DND-41 (cell line): ENCODE results near the gene MRRF.

ENCODE experiments used
- ATAC-seq: fragments of 200-7000 bp; cut with Tn5 transposase; 3 replicates; pipeline ENCODE4 v1.9.1; 2021; ENCODE audit warnings: low read depth; ENCODE audit not compliant: insufficient read depth
- DNase-seq: peaks from one replicate; pipeline ENCODE4 v3.0.0-alpha.2; 2020
- H2AFZ ChIP-seq: 2 replicates; pipeline ENCODE4 v1.6.0; 2012; ENCODE audit warnings: low read depth, low read length
- H3K27ac ChIP-seq: 2 replicates; pipeline ENCODE4 v1.5.1; 2012; ENCODE audit warnings: low read length, inconsistent platforms
- H3K27me3 ChIP-seq: fragments of 200-600 bp; sonication (generic); 2 replicates; pipeline ENCODE4 v1.6.0; 2012; ENCODE audit warnings: low read length, mild to moderate bottlenecking, inconsistent platforms; ENCODE audit not compliant: insufficient read depth, poor library complexity
- H3K36me3 ChIP-seq: 2 replicates; pipeline ENCODE4 v1.5.1; 2012; ENCODE audit warnings: low read length, inconsistent platforms; ENCODE audit not compliant: insufficient read depth
- H3K4me1 ChIP-seq: 2 replicates; pipeline ENCODE4 v1.5.1; 2012; ENCODE audit warnings: mild to moderate bottlenecking, low read length; ENCODE audit not compliant: insufficient read depth
- H3K4me2 ChIP-seq: 2 replicates; pipeline ENCODE4 v1.6.0; 2012; ENCODE audit warnings: mild to moderate bottlenecking, moderate library complexity, low read length, inconsistent platforms; ENCODE audit not compliant: insufficient read depth
- H3K4me3 ChIP-seq, 2 experiments: fragments of 200-600 bp in 1 of 2; shearing (Covaris generic) in 1 of 2; 2 replicates each; pipeline ENCODE4 v1.5.1; 2012 to 2016; ENCODE audit warnings: inconsistent platforms in 2 of 2, low read length in 2 of 2, mild to moderate bottlenecking in 2 of 2, low read depth in 1 of 2, moderate library complexity in 1 of 2
- H3K79me2 ChIP-seq: 2 replicates; pipeline ENCODE4 v1.6.0; 2012; ENCODE audit warnings: low read length, inconsistent platforms; ENCODE audit not compliant: insufficient read depth
- H3K9ac ChIP-seq: 2 replicates; pipeline ENCODE4 v1.6.0; 2012; ENCODE audit warnings: low read depth, mild to moderate bottlenecking, inconsistent platforms, low read length, moderate library complexity
- H3K9me3 ChIP-seq: 2 replicates; pipeline ENCODE4 v1.5.1; 2012; ENCODE audit warnings: low read length, moderate library complexity, mild to moderate bottlenecking, inconsistent platforms; ENCODE audit not compliant: insufficient read depth, severe bottlenecking
- H4K20me1 ChIP-seq: 2 replicates; pipeline ENCODE4 v1.6.0; 2012; ENCODE audit warnings: low read length; ENCODE audit not compliant: insufficient read depth
- EZH2 ChIP-seq: IDR thresholded peaks from 3 replicates; pipeline ENCODE4 v1.6.1; 2012; ENCODE audit warnings: borderline replicate concordance, low read depth, mild to moderate bottlenecking, moderate library complexity, low read length, inconsistent platforms; ENCODE audit not compliant: severe bottlenecking
- TF ChIP-seq, protein P1 (sequence below): IDR thresholded peaks from 2 replicates; pipeline ENCODE4 v1.5.1; 2012; ENCODE audit warnings: borderline replicate concordance, low read length, moderate library complexity, mild to moderate bottlenecking; ENCODE audit not compliant: poor library complexity, severe bottlenecking; ENCODE audit errors: extremely low read depth

The MRRF gene

DNA sequence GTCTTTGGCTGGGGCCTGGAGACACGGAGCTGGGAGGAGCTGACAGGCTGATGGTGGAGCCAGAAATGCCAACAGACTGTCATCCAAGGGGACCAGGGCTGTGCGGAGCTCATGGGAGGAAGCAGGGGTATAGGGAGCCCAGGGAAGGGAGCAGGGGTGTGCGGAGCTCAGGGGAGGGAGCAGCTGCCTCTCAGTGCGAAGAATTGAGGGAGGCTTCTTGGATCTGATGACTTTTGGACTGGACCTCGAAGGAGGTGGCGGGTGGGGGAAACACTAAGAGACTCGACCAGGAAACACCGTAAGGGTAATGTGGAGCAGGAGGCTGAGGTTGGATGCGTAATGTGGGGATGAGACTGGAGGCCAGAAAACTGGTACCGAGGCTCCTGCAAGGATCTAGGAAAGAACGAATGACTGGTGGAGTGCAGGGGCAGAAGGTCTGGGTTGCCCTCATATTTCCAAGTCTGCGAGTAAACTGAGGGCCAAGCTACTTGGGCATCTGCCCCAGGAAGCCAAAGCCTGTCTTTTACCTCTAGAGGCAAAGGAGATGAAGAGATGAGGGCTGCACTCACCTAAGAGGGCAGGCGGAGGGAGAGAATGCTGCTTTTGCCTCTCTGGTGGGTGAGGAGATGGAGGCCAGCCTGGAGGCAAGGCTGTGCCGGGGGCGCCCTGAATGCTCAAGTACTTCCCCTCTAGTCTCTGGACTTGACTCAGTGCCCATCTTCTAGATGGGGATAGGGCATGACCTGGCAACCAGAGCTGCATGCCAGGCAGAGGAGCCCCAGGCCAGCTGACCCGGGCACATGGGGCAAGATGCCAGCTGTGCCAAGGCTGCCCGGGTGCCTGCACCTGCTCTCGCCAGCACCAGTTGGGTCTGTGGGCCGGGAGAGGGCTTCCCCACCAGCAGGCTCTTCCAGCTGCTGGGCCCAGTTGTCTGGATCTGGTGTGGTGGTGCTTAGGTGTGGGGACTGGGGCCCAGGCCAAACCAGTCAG lies 108.5 kb downstream of the MRRF start:
- TF ChIP-seq, protein P1, sequence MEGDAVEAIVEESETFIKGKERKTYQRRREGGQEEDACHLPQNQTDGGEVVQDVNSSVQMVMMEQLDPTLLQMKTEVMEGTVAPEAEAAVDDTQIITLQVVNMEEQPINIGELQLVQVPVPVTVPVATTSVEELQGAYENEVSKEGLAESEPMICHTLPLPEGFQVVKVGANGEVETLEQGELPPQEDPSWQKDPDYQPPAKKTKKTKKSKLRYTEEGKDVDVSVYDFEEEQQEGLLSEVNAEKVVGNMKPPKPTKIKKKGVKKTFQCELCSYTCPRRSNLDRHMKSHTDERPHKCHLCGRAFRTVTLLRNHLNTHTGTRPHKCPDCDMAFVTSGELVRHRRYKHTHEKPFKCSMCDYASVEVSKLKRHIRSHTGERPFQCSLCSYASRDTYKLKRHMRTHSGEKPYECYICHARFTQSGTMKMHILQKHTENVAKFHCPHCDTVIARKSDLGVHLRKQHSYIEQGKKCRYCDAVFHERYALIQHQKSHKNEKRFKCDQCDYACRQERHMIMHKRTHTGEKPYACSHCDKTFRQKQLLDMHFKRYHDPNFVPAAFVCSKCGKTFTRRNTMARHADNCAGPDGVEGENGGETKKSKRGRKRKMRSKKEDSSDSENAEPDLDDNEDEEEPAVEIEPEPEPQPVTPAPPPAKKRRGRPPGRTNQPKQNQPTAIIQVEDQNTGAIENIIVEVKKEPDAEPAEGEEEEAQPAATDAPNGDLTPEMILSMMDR = no peak
- TF ChIP-seq EZH2 = no peak
- ATAC-seq (no peak), DNase-seq (no peak)
- Histone ChIP-seq H3K4me2 (no peak overlapping the region), H4K20me1 (no peaks in the 10 kb centered on the region), H3K4me1 (no peaks in the 10 kb centered on the region), H3K9ac (no peak overlapping the region), H3K36me3 (no peaks in the 10 kb centered on the region), H3K79me2 (no peaks in the 10 kb centered on the region), H3K9me3 (no peaks in the 10 kb centered on the region), H3K27ac (no peak overlapping the region), H3K27me3 (no peaks in the 10 kb centered on the region), H2AFZ (no peak overlapping the region), H3K4me3 (no peak overlapping the region)

GRCh38 chr9:122374885-122375420 lies 110.3 kb downstream of the MRRF start:
- no peaks in the 10 kb centered on the region for H3K79me2 ChIP-seq
- H2AFZ ChIP-seq = no peak overlapping the region
- no peak overlapping the region for H3K4me2 ChIP-seq
- ATAC-seq (no peak), DNase-seq (no peak)
- no peak overlapping the region for H3K4me3 ChIP-seq
- no peaks in the 10 kb centered on the region for H3K4me1 ChIP-seq
- H3K9ac ChIP-seq = no peak overlapping the region
- H3K27ac ChIP-seq = no peak overlapping the region
- no peaks in the 10 kb centered on the region for H3K36me3 ChIP-seq
- peaks cover 4% of the 10 kb centered on the region for H3K9me3 ChIP-seq
- no peaks in the 10 kb centered on the region for H3K27me3 ChIP-seq
- TF ChIP-seq, protein P1 = no peak
- no peak for TF ChIP-seq EZH2
- no peaks in the 10 kb centered on the region for H4K20me1 ChIP-seq

- no peak overlapping the region for H3K4me3 ChIP-seq
- no peak overlapping the region for H3K27ac ChIP-seq
- H3K4me1 ChIP-seq = no peaks in the 10 kb centered on the region
- H3K9ac ChIP-seq = no peak overlapping the region
- DNase-seq (no peak), ATAC-seq (no peak)
- H2AFZ ChIP-seq = no peak overlapping the region
- H3K9me3 ChIP-seq = peaks cover 4% of the 10 kb centered on the region
- TF ChIP-seq, protein P1 = no peak
- no peak for TF ChIP-seq EZH2
- H3K36me3 ChIP-seq = no peaks in the 10 kb centered on the region
- H4K20me1 ChIP-seq = no peaks in the 10 kb centered on the region
- no peaks in the 10 kb centered on the region for H3K27me3 ChIP-seq
- H3K79me2 ChIP-seq = no peaks in the 10 kb centered on the region
- H3K4me2 ChIP-seq = no peak overlapping the region
Observed at GRCh38 chr9:122376796-122377195, 112.1 kb downstream of the MRRF start.
